Cardiac muscle cell (in vitro differentiated cells and primary cell): ENCODE measurements around the gene EXOSC7. TPM values are rescaled to one million over a fixed set of nuclear protein-coding genes. Genes with fewer than 3 reads are reported as not detected.
"Not testable (repeated sequence)": the region's sequence is repeated elsewhere in the genome, so short reads cannot be mapped to it uniquely, and the experiment has no call there.

Experiments
- DNase-seq, 2 donors: peaks; one replicate each; pipeline versions ENCODE4 v3.0.0 to v3.0.0-alpha.2; 2010 to 2017; ENCODE audit warnings: low read depth in 1 of 2, low spot score in 1 of 2
- H3K27ac ChIP-seq: fragments of 200-600 bp; sonication (generic); 2 replicates; pipeline ENCODE4 v1.5.1; 2016
- H3K27me3 ChIP-seq: fragments of 200-600 bp; sonication (generic); 2 replicates; pipeline ENCODE4 v1.6.0; 2016; ENCODE audit warnings: control low read depth
- H3K36me3 ChIP-seq: fragments of 200-600 bp; sonication (generic); 2 replicates; pipeline ENCODE4 v1.5.1; 2016; ENCODE audit warnings: control low read depth
- H3K4me1 ChIP-seq: fragments of 200-600 bp; sonication (generic); 2 replicates; pipeline ENCODE4 v1.8.1; 2017; ENCODE audit warnings: low read depth, mild to moderate bottlenecking, mixed run types
- H3K4me3 ChIP-seq: fragments of 200-600 bp; sonication (generic); 2 replicates; pipeline ENCODE4 v1.5.1; 2016; ENCODE audit warnings: mild to moderate bottlenecking
- H3K9me3 ChIP-seq: fragments of 200-600 bp; sonication (generic); 2 replicates; pipeline ENCODE4 v1.5.1; 2017; ENCODE audit warnings: low read depth, mild to moderate bottlenecking, control low read depth
- CTCF ChIP-seq: IDR thresholded peaks from 2 replicates; pipeline ENCODE4 v1.5.1; 2012; ENCODE audit warnings: low read depth, mild to moderate bottlenecking, low read length
- polyA plus RNA-seq: library from polyadenylated mRNA; unstranded; fragments of >200 nt; fragmentation: Nextera tagmentation; extraction: Ambion mirVana; gene quantifications from 2 replicates; pipeline ENCODE4 v1.2.1, GENCODE V29; 2016
- total RNA-seq: library from RNA; depleted of rRNA; stranded (reverse); fragments of >200 nt; gene quantifications from 2 replicates; pipeline ENCODE4 v1.2.3, GENCODE V29; 2016

The EXOSC7 gene
- total and polyA plus RNA-seq, 2 experiments from 2014 or later: 61.1 to 66.9 TPM

GRCh38 chr3:44981751-44982150 lies 5.7 kb downstream of the EXOSC7 start:
- TF ChIP-seq CTCF: no peak
- DNase-seq: no peak
- Histone ChIP-seq H3K27me3 (no peaks in the 10 kb centered on the region), H3K36me3 (no peaks in the 10 kb centered on the region), H3K4me1 (peaks cover 19% of the 10 kb centered on the region), H3K9me3 (no peaks in the 10 kb centered on the region), H3K27ac (no peak overlapping the region), H3K4me3 (no peak overlapping the region)

- Histone ChIP-seq H3K4me1 (peaks cover 19% of the 10 kb centered on the region), H3K27me3 (no peaks in the 10 kb centered on the region), H3K9me3 (no peaks in the 10 kb centered on the region), H3K27ac (no peak overlapping the region), H3K4me3 (no peak overlapping the region), H3K36me3 (no peaks in the 10 kb centered on the region)
- no peak for DNase-seq
- TF ChIP-seq CTCF: no peak
Measured at GRCh38 chr3:44982817-44983216, 6.8 kb downstream of the EXOSC7 start.

GRCh38 chr3:44983484-44983941 lies 7.5 kb downstream of the EXOSC7 start:
- peak in 1 of 2 donors; percentile 37 for DNase-seq
- Histone ChIP-seq H3K9me3 (no peaks in the 10 kb centered on the region), H3K27me3 (no peaks in the 10 kb centered on the region), H3K36me3 (no peaks in the 10 kb centered on the region), H3K4me1 (peaks cover 19% of the 10 kb centered on the region), H3K27ac (no peak overlapping the region), H3K4me3 (no peak overlapping the region)
- TF ChIP-seq CTCF: no peak

- no peaks in the 10 kb centered on the region for H3K9me3 ChIP-seq
- H3K4me1 ChIP-seq: peaks cover 19% of the 10 kb centered on the region
- no peaks in the 10 kb centered on the region for H3K27me3 ChIP-seq
- no peak for TF ChIP-seq CTCF
- H3K4me3 ChIP-seq: no peak overlapping the region
- DNase-seq: no peak
- H3K27ac ChIP-seq: no peak overlapping the region
- no peaks in the 10 kb centered on the region for H3K36me3 ChIP-seq
Measured at GRCh38 chr3:44984335-44984734, 8.3 kb downstream of the EXOSC7 start.

GRCh38 chr3:44986330-44986729 lies 10.3 kb downstream of the EXOSC7 start:
- peaks cover 19% of the 10 kb centered on the region for H3K4me1 ChIP-seq
- not testable (repeated sequence) for H3K9me3 ChIP-seq, H3K4me3 ChIP-seq, H3K27ac ChIP-seq, DNase-seq, H3K27me3 ChIP-seq, H3K36me3 ChIP-seq

- Histone ChIP-seq H3K9me3 (no peaks in the 10 kb centered on the region), H3K36me3 (no peaks in the 10 kb centered on the region), H3K4me1 (peaks cover 12% of the 10 kb centered on the region), H3K27ac (no peak overlapping the region), H3K27me3 (no peaks in the 10 kb centered on the region), H3K4me3 (no peak overlapping the region)
- no peak for DNase-seq
- no peak for TF ChIP-seq CTCF
Measured at GRCh38 chr3:44987332-44987731, 11.3 kb downstream of the EXOSC7 start.
